GM12875 (cell line): ENCODE results near the gene MDFIC.

Source experiments
- H3K4me3 ChIP-seq: one replicate; pipeline ENCODE4 v1.5.1; 2011; ENCODE audit warnings: low read depth, low read length, control low read depth
- CTCF ChIP-seq: IDR thresholded peaks from 2 replicates; pipeline ENCODE4 v1.5.1; 2011; ENCODE audit warnings: low read depth, mild to moderate bottlenecking, control low read depth, inconsistent platforms, low read length, moderate library complexity, borderline replicate concordance; ENCODE audit not compliant: insufficient read depth

Gene MDFIC

DNA sequence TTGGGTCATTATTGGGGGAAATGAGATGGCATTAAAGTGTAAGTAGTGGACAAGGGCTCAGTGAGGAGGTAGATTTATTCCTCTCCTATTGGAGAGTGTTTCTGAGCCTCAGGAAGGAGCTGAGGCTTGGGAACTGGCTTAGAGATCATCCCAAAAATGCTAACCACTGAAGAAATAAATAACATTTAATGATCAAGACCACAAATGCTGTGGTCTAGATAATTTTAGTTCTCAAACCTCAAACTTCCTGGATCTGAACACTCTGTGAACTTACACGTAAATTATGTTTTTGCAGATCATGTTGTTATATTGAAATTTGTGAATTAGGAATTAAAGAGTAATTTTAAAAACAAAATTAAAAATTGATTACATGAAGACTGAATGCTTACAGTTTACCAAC is 27.3 kb downstream of the MDFIC start:
- TF ChIP-seq CTCF = no peak
- no peak overlapping the region for H3K4me3 ChIP-seq

GRCh38 chr7:114952296-114952695 is 30.4 kb downstream of the MDFIC start:
- no peak for TF ChIP-seq CTCF
- H3K4me3 ChIP-seq = no peak overlapping the region

GRCh38 chr7:114953724-114954123 is 31.8 kb downstream of the MDFIC start:
- H3K4me3 ChIP-seq = no peak overlapping the region
- TF ChIP-seq CTCF = no peak

DNA sequence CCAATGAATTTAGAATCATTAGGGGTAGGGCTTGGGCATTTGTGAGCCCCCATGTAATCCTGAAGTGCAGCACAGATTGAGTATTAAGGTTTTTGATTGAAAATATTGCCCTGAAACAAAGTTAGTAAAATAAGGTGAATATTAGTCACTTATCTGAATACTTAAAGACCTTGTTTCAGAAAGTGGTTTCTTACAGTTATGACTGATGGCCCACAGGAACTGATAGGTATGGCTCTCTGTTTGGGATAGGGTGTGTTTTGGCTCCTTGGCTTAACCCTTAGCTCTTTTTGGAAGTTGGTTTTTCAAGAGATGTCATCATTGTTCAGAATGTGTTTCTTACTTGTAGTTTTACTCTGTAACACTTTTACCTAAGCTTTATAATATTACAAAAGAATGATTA is 34.8 kb downstream of the MDFIC start:
- TF ChIP-seq CTCF = no peak
- no peak overlapping the region for H3K4me3 ChIP-seq

DNA sequence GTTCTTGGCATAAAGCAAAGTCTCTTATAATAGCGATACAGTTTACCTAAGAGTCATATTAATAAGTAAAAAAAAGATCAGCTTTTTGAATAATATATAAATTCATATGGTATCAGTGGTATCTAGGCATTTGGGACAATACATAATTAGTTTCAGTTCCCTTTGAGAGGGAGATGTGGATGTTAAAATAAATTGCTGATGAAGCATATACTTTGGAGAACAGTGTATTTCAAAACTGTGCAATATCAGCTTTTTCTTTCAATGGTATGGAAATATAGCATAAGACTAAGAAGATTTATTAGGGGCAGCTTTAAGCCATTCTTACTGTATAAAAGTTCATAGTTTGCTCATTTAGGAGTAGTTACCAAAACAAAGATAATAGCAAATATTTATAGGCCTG is 35.5 kb downstream of the MDFIC start:
- TF ChIP-seq CTCF = no peak
- H3K4me3 ChIP-seq = no peak overlapping the region

DNA sequence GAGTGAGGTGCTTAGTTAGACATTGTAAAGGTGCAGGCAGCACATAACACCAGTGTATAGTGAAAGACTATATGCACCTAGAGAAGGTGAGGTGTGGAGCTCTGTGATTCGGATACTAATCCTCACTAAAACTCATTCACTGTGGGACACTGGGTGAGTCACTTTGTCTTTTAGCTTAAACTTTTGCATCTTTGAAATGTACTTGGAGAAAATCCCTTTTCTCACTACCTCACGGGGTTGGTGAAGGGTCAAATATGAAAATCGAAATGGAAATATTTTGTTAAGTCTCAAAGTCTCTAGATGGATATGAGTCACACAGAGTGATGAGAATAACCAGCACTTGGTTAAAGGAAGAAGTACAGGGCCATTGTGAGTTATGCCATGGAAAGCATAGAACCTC is 38.0 kb downstream of the MDFIC start:
- no peak overlapping the region for H3K4me3 ChIP-seq
- TF ChIP-seq CTCF = no peak

GRCh38 chr7:114962441-114962840 is 40.5 kb downstream of the MDFIC start:
- no peak overlapping the region for H3K4me3 ChIP-seq

More at GRCh38 chr7:114962441-114962840, 40.5 kb downstream of the MDFIC start:
- TF ChIP-seq CTCF = no peak
